Left ventricle myocardium superior (tissue), 1 donor: Measurements from ENCODE around the gene SCAMP4. TPM values are rescaled to one million over a fixed set of nuclear protein-coding genes. Genes with fewer than 3 reads are reported as not detected.
"Not testable (repeated sequence)": the region's sequence is repeated elsewhere in the genome, so short reads cannot be mapped to it uniquely, and the experiment has no call there.

Experiments
- ATAC-seq: fragments of 200-7000 bp; cut with Tn5 transposase; one replicate; pipeline ENCODE4 v1.9.1; 2020; ENCODE audit warnings: mild to moderate bottlenecking, moderate library complexity
- DNase-seq: peaks from one replicate; pipeline ENCODE4 v3.0.0-alpha.2; 2020
- intact Hi-C: fragments of 100-400 bp; cut with micrococcal nuclease; formaldehyde crosslinking; loops from one replicate; pipeline ENCODE4 v1.11.0; 2022
- total RNA-seq: library from RNA; stranded (reverse); fragmentation: NEBNext Ultra II Directional; extraction: Animal tissue kit (Norgen Biotek cat#: 25700); gene quantifications from one replicate; pipeline ENCODE4 v1.2.1, GENCODE V29; 2021
- donor health status: DM: no; HTN: yes; CAD: no; lungs with severe emphysema.

Gene SCAMP4
- total RNA-seq, 1 donor from 2014 or later: 16.4 TPM

GRCh38 chr19:1865172-1866010 lies 39.8 kb upstream of the SCAMP4 start:
- intact Hi-C loops: no loop called here
- ATAC-seq (no peak), DNase-seq (no peak)

- no peak for ATAC-seq
- DNase-seq: no peak
- intact Hi-C loops: no loop called here
Measured at GRCh38 chr19:1866693-1867348, 38.4 kb upstream of the SCAMP4 start.

- intact Hi-C loops: no loop called here
- ATAC-seq (no peak), DNase-seq (no peak)
Measured at GRCh38 chr19:1867349-1867724, 37.9 kb upstream of the SCAMP4 start.

GRCh38 chr19:1868971-1869370 lies 36.2 kb upstream of the SCAMP4 start:
- intact Hi-C loops: no loop called here
- DNase-seq (no peak), ATAC-seq (no peak)

GRCh38 chr19:1871140-1871597 lies 34.0 kb upstream of the SCAMP4 start:
- no peak for DNase-seq
- no peak for ATAC-seq
- intact Hi-C loops: no loop called here

- ATAC-seq (no peak), DNase-seq (no peak)
- intact Hi-C loops: no loop called here
Measured at GRCh38 chr19:1871630-1872029, 33.6 kb upstream of the SCAMP4 start.

GRCh38 chr19:1872807-1873523 lies 32.2 kb upstream of the SCAMP4 start:
- ATAC-seq: no peak
- intact Hi-C loops: no loop called here

GRCh38 chr19:1873524-1874473 lies 31.4 kb upstream of the SCAMP4 start:
- DNase-seq (peak; percentile 77), ATAC-seq (peak; percentile 45)
- intact Hi-C loops: no loop called here

More at GRCh38 chr19:1872807-1873523, 32.2 kb upstream of the SCAMP4 start:
- DNase-seq: no peak

- no peak for ATAC-seq
- intact Hi-C loops: no loop called here
- DNase-seq: peak; percentile 19
Measured at GRCh38 chr19:1874554-1875185, 30.5 kb upstream of the SCAMP4 start.

GRCh38 chr19:1875265-1875645 lies 29.9 kb upstream of the SCAMP4 start:
- intact Hi-C loops, ATAC-seq, DNase-seq: not testable (repeated sequence)

- peak; percentile 94 for ATAC-seq
Measured at GRCh38 chr19:1875646-1876495, 29.3 kb upstream of the SCAMP4 start.

GRCh38 chr19:1876496-1877279 lies 28.5 kb upstream of the SCAMP4 start:
- ATAC-seq: peak; percentile 9
- DNase-seq: peak; percentile 41
- intact Hi-C loops: not testable (repeated sequence)

More at GRCh38 chr19:1875646-1876495, 29.3 kb upstream of the SCAMP4 start:
- peak; percentile 96 for DNase-seq
- intact Hi-C loops: no loop called here

- ATAC-seq, intact Hi-C loops, DNase-seq: not testable (repeated sequence)
Measured at GRCh38 chr19:1877280-1877660, 27.9 kb upstream of the SCAMP4 start.

- intact Hi-C loops, ATAC-seq: not testable (repeated sequence)
Measured at GRCh38 chr19:1878583-1878982, 26.6 kb upstream of the SCAMP4 start.

GRCh38 chr19:1879982-1880381 lies 25.2 kb upstream of the SCAMP4 start:
- peak; percentile 23 for DNase-seq
- ATAC-seq, intact Hi-C loops: not testable (repeated sequence)

More at GRCh38 chr19:1878583-1878982, 26.6 kb upstream of the SCAMP4 start:
- not testable (repeated sequence) for DNase-seq

GRCh38 chr19:1880611-1881392 lies 24.4 kb upstream of the SCAMP4 start:
- DNase-seq (peak; percentile 28), ATAC-seq (no peak)
- intact Hi-C loops: no loop called here
